Measurements from ENCODE around the gene GALNS. TPM values are rescaled to one million over a fixed set of nuclear protein-coding genes. Genes with fewer than 3 reads are reported as not detected.

GALNS gene
- total RNA-seq, 1 donor from 2014 or later: 32.8 TPM

GRCh38 chr16:88837806-88838205, 18.9 kb downstream of the GALNS start:
- TF ChIP-seq, protein P1, sequence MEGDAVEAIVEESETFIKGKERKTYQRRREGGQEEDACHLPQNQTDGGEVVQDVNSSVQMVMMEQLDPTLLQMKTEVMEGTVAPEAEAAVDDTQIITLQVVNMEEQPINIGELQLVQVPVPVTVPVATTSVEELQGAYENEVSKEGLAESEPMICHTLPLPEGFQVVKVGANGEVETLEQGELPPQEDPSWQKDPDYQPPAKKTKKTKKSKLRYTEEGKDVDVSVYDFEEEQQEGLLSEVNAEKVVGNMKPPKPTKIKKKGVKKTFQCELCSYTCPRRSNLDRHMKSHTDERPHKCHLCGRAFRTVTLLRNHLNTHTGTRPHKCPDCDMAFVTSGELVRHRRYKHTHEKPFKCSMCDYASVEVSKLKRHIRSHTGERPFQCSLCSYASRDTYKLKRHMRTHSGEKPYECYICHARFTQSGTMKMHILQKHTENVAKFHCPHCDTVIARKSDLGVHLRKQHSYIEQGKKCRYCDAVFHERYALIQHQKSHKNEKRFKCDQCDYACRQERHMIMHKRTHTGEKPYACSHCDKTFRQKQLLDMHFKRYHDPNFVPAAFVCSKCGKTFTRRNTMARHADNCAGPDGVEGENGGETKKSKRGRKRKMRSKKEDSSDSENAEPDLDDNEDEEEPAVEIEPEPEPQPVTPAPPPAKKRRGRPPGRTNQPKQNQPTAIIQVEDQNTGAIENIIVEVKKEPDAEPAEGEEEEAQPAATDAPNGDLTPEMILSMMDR (IDR thresholded peaks at IDR 0.05): no peak
- Histone ChIP-seq H3K27me3 (no peaks in the 10 kb centered on the region), H3K36me3 (peaks cover 25% of the 10 kb centered on the region), H3K9me3 (no peaks in the 10 kb centered on the region), H3K4me1 (no peaks in the 10 kb centered on the region), H3K27ac (no peak overlapping the region), H3K4me3 (no peak overlapping the region)
- intact Hi-C loops (cut with DNase I): no loop called here
- no peak for ATAC-seq
- DNase-seq: no peak

DNA sequence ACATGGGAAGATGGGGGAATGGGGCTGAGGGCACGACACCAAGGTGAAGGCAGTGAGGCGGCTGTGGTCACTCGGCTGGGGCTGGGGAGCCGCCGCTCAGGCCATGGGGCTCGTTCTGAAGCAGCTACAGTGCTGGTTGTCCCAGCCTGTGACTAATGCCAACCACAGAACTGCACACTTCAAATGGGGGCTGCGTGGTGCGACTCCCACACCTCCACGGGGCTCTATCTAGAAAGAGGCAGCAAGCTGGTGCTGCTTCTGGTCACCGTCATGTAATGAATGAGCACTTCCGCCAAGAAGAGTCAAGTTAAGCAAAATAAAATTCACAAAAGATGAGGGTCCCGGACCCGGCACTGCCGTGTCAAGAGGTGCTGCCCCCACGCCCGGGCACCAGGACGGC, 20.0 kb downstream of the GALNS start:
- no peak overlapping the region for H3K4me3 ChIP-seq
- peaks cover 20% of the 10 kb centered on the region for H3K36me3 ChIP-seq
- H3K27ac ChIP-seq: no peak overlapping the region
- TF ChIP-seq, protein P1 (IDR thresholded peaks at IDR 0.05): no peak
- no peak for DNase-seq
- H3K4me1 ChIP-seq: no peaks in the 10 kb centered on the region
- H3K9me3 ChIP-seq: no peaks in the 10 kb centered on the region
- intact Hi-C loops (cut with DNase I): no loop called here
- no peaks in the 10 kb centered on the region for H3K27me3 ChIP-seq
- ATAC-seq: no peak

DNA sequence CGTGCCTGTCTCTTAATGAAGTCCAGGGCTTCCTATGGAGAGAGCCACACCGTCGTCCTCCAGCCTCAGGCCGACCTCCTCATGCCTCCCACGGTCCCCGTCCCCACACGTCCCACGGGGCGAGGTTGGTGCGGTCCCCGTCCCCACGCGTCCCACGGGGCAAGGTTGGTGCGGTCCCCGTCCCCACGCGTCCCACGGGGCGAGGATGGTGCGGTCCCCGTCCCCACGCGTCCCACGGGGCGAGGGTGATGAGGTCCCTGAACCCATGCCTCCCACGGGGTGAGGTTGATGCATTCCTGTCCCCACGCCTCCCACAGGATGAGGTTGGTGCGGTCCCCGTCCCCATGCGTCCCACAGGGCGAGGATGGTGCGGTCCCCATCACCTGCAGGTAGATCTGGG, 20.9 kb downstream of the GALNS start:
- Histone ChIP-seq H3K9me3 (no peaks in the 10 kb centered on the region), H3K27me3 (no peaks in the 10 kb centered on the region), H3K27ac (no peak overlapping the region), H3K36me3 (peaks cover 20% of the 10 kb centered on the region), H3K4me1 (no peaks in the 10 kb centered on the region), H3K4me3 (no peak overlapping the region)
- DNase-seq (no peak), ATAC-seq (no peak)
- intact Hi-C loops (cut with DNase I): no loop called here
- TF ChIP-seq, protein P1 (IDR thresholded peaks at IDR 0.05): no peak

GRCh38 chr16:88835383-88835782, 21.4 kb downstream of the GALNS start:
- H3K9me3 ChIP-seq: no peaks in the 10 kb centered on the region
- no peak for DNase-seq
- no peak overlapping the region for H3K4me3 ChIP-seq
- H3K36me3 ChIP-seq: peaks cover 20% of the 10 kb centered on the region
- intact Hi-C loops (cut with DNase I): no loop called here
- no peaks in the 10 kb centered on the region for H3K27me3 ChIP-seq
- ATAC-seq: no peak
- no peaks in the 10 kb centered on the region for H3K4me1 ChIP-seq
- TF ChIP-seq, protein P1 (IDR thresholded peaks at IDR 0.05): no peak
- H3K27ac ChIP-seq: no peak overlapping the region

DNA sequence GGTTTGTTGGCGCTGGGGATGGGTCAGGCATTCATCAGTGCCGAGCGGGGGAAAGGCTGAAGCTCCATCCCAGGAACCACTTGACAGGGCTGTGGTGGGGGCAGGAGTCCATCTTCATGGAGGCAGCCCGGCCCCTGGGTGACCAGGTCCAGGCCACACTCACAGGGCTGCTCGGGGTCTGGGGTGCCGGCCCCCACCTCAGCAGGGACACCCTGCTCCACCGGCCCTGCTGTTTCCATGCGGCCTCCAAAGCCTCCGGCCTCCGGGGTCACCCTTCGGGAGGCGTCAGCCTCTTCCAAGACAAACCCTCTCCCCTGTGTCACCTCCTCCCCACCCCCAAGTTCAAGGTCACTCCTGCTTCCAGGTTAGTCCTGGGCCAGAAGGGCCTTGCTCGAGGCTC, 22.1 kb downstream of the GALNS start:
- intact Hi-C loops (cut with DNase I): no loop called here

More for the DNA sequence above, 22.1 kb downstream of the GALNS start:
- TF ChIP-seq, protein P1 (IDR thresholded peaks at IDR 0.05): no peak
- Histone ChIP-seq H3K36me3 (peaks cover 13% of the 10 kb centered on the region), H3K27ac (no peak overlapping the region), H3K27me3 (no peaks in the 10 kb centered on the region), H3K4me1 (no peaks in the 10 kb centered on the region), H3K9me3 (no peaks in the 10 kb centered on the region), H3K4me3 (no peak overlapping the region)
- no peak for DNase-seq
- ATAC-seq: no peak

Measured in upper lobe of right lung (tissue), 1 donor.